Epithelial cell of esophagus (primary cell): ENCODE data around the gene FBXO27.
A peak's percentile ranks its signal among the peaks of the same experiment; 100 is the strongest.
"Not testable (repeated sequence)": the region's sequence is repeated elsewhere in the genome, so short reads cannot be mapped to it uniquely, and the experiment has no call there.

Experiments used
- DNase-seq: peaks from one replicate; pipeline ENCODE4 v3.0.0; 2010; ENCODE audit warnings: low read depth
- H3K4me3 ChIP-seq: 2 replicates; pipeline ENCODE4 v1.5.1; 2011; ENCODE audit warnings: mild to moderate bottlenecking, low read length, control low read depth
- TF ChIP-seq, protein P1 (sequence below): IDR thresholded peaks from 2 replicates; pipeline ENCODE4 v1.5.1; 2011; ENCODE audit warnings: low read depth, mild to moderate bottlenecking, low read length, control low read depth, inconsistent platforms; ENCODE audit not compliant: insufficient read depth; ENCODE audit errors: missing control alignments

FBXO27 gene

DNA sequence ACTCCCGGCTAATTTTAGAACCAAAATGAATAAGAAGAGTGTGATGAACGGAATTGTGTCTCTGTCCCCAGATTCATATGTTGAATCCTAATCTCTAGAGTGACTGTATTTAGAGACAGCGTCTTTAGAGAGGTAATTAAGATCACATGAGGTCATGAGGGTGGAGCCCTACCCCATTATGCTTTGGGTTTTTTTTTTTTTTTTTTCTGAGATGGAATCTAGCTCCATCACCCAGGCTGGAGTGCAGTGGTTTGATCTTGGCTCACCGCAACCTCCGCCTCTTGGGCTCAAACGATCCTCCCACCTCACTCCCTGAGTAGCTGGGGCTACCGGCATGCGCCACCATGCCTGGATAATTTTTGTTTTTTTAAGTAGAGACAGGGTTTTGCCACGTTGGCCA, 27.9 kb downstream of the FBXO27 start:
- no peak for DNase-seq
- H3K4me3 ChIP-seq: no peak overlapping the region
- TF ChIP-seq, protein P1, sequence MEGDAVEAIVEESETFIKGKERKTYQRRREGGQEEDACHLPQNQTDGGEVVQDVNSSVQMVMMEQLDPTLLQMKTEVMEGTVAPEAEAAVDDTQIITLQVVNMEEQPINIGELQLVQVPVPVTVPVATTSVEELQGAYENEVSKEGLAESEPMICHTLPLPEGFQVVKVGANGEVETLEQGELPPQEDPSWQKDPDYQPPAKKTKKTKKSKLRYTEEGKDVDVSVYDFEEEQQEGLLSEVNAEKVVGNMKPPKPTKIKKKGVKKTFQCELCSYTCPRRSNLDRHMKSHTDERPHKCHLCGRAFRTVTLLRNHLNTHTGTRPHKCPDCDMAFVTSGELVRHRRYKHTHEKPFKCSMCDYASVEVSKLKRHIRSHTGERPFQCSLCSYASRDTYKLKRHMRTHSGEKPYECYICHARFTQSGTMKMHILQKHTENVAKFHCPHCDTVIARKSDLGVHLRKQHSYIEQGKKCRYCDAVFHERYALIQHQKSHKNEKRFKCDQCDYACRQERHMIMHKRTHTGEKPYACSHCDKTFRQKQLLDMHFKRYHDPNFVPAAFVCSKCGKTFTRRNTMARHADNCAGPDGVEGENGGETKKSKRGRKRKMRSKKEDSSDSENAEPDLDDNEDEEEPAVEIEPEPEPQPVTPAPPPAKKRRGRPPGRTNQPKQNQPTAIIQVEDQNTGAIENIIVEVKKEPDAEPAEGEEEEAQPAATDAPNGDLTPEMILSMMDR: no peak

DNA sequence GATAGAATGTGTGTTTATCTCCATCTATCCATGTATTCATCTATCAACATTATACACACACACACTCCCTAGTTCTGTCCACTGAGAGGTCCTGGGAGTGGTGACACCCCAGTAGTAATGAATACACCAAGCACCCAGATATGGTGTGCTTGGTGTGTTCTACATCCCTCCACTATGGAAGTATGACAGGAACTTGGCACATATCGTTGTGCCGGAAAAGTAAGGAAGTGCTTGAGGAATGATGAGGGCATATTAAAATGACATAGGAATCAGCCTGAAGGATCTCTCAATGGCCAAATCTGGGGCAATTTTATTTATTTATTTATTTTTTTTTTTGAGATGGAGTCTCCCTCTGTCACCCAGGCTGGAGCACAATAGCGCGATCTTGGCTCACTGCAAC, 28.6 kb downstream of the FBXO27 start:
- H3K4me3 ChIP-seq: no peak overlapping the region
- TF ChIP-seq, protein P1: no peak
- DNase-seq: no peak

DNA sequence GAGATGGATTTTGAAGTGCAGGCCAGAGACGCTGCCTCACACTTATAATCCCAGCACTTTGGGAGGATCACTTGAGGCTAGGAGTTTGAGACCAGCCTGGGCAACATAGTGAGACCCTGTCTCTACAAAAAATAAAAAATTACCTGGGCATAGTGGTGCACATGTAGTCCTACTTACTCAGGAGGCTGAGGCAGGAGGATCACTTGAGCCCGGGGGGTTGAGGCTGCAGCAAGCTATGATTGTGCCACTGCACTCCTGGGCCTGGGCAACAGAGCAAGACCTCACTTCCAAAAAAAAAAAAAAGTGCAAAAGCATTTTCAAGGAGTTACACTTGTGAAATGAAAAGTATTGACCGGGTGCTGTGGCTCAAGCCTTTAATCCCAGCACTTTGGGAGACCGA, 29.2 kb downstream of the FBXO27 start:
- no peak for DNase-seq
- TF ChIP-seq, protein P1: no peak
- H3K4me3 ChIP-seq: no peak overlapping the region

DNA sequence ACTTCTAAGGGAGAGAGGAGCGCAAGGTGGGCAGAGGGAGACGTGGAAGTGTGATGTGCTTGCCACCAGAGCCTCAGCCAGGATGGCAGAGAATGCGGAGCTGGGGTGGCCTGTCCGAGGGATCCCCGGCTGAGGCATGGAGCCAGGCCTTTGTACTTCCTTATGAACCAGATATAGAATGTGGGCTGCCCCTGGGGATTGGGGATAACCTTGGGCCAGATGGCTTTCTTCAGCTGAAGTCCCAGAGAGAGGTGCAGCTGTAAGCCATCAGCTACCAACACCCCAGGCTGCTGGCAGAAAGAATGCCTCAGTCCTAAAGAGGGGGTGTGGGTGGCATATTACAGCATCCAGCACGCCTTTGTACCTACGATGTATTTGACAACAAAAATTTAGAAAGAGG, 31.3 kb downstream of the FBXO27 start:
- H3K4me3 ChIP-seq: no peak overlapping the region
- TF ChIP-seq, protein P1: no peak
- DNase-seq: no peak

DNA sequence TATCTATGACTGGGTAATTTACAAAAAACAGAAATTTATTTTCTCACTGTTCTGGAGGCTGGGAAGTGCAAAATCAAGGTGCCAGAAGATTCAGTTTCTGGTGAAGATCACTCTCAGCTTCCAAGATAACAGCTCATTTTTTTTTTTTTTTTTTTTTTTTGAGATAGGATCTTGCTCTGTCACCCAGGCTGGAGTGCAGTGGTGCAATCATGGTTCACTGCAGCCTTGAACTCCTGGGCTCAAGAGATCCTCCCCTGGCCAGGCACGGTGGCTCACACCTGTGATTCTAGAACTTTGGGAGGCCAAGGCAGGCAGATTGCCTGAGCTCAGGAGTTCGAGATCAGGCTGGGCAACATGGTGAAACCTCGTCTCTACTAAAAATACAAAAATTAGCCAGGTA, 34.8 kb downstream of the FBXO27 start:
- not testable (repeated sequence) for H3K4me3 ChIP-seq, DNase-seq

DNA sequence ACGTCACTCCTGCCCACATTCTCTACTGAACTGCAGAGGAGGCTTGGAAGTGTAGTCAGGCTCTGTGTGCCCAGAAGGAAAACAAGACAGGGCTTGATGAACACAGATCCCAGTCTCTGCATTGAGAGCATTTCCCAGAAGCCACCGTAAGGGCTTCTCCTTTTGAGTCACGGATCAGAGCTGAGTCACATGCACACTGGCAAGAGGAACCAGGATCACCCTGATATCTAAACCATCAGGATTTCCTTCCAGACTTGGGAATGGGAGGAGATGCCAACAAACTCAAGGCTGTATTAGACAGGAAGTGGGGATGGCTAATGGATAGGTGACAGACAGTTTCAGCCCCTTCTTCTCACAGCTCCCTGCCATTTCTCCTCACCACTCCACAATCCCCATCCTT, 39.1 kb downstream of the FBXO27 start:
- TF ChIP-seq, protein P1: no peak
- DNase-seq: peak; percentile 97
- no peak overlapping the region for H3K4me3 ChIP-seq

DNA sequence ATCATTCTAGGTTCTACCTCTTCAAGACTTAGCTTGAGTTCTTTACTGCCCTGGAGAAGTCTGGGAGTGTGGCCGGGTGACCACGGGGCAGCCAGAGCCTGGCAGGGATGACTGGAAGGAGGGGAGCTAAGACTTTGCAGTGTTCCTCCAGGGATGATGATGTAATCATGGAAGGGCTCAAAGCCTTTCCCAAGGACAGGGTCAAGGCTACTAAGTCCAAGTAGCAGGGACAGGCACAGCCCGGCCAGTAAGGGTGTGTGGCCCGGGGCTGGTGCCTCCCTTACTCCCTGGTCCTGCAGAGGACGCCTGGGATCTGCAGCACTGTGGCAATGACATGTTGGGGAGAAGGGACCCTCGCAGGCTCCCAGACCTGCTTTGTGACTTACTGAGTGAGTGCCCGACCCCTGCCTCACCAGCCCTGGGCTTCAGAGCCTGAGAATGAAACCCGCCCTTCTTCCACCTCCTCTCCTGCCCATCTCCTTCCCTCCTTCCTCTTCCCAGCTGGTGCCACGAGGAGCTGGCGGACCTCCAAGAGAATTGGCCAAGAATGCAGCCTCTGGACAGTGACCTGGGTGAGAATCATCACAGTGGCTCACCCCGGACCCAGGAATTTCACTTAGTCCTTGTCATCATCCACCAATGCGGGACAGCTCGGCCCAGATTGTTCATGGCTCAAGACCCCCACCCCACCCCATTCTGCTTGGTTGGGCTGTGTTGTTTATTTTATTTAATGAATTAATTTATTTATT, 41.2 kb downstream of the FBXO27 start:
- no peak for DNase-seq
- H3K4me3 ChIP-seq: no peak overlapping the region
- TF ChIP-seq, protein P1: no peak

DNA sequence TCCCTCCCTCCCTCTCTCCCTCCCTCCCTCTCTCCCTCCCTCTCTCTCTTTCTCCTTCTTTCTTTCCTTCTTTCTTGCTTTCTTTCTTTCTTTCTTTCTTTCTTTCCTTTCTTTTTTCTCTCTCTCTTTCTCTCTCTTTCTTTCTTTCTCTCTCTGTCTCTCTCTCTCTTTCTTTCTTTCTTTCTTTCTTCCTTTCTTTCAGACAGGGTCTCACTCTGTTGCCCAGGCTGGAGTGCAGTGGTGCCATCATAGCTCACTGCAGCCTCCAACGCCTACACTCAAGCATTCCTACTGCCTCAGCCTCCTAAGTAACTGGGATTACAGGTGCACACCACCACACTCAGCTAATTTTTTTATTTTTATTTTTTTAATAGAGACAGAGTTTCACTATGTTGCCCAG, 42.7 kb downstream of the FBXO27 start:
- DNase-seq, H3K4me3 ChIP-seq: not testable (repeated sequence)
